ENCODE data around the gene APBA1.

APBA1 gene

GRCh38 chr9:69678843-69679538 is 6.8 kb upstream of the APBA1 start:
- TF ChIP-seq CTCF (IDR thresholded peaks at IDR 0.05; ENCODE audit: insufficient read depth, low read length, poor library complexity, severe bottlenecking) = no peak
- no peaks in the 10 kb centered on the region for H3K36me3 ChIP-seq (ENCODE audit: control insufficient read depth, insufficient read depth, low read length)
- DNase-seq (ENCODE audit: extremely low read depth, insufficient read length) = no peak
- H3K27me3 ChIP-seq (replicated peaks; ENCODE audit: control insufficient read depth, insufficient read depth, low read length) = no peaks in the 10 kb centered on the region; the same call in 1 of the 2 replicates
- H3K4me3 ChIP-seq (replicated peaks; ENCODE audit: low read depth, low read length) = no peak overlapping the region

GRCh38 chr9:69677931-69678330 is 5.8 kb upstream of the APBA1 start:
- no peak for TF ChIP-seq CTCF (IDR thresholded peaks at IDR 0.05; ENCODE audit: insufficient read depth, low read length, poor library complexity, severe bottlenecking)
- Histone ChIP-seq H3K36me3 (ENCODE audit: control insufficient read depth, insufficient read depth, low read length) (no peaks in the 10 kb centered on the region), H3K27me3 (replicated peaks; ENCODE audit: control insufficient read depth, insufficient read depth, low read length) (no peaks in the 10 kb centered on the region; the same call in 1 of the 2 replicates), H3K4me3 (replicated peaks; ENCODE audit: low read depth, low read length) (no peak overlapping the region)
- DNase-seq (ENCODE audit: extremely low read depth, insufficient read length) = no peak

GRCh38 chr9:69675563-69675962 is 3.4 kb upstream of the APBA1 start:
- H3K27me3 ChIP-seq (replicated peaks; ENCODE audit: control insufficient read depth, insufficient read depth, low read length) = no peaks in the 10 kb centered on the region; the same call in none of the 2 replicates
- no peaks in the 10 kb centered on the region for H3K36me3 ChIP-seq (ENCODE audit: control insufficient read depth, insufficient read depth, low read length)
- DNase-seq (ENCODE audit: extremely low read depth, insufficient read length) = no peak
- H3K4me3 ChIP-seq (replicated peaks; ENCODE audit: low read depth, low read length) = no peak overlapping the region
- no peak for TF ChIP-seq CTCF (IDR thresholded peaks at IDR 0.05; ENCODE audit: insufficient read depth, low read length, poor library complexity, severe bottlenecking)

GRCh38 chr9:69674716-69675438 is 2.7 kb upstream of the APBA1 start:
- no peak overlapping the region for H3K4me3 ChIP-seq (replicated peaks; ENCODE audit: low read depth, low read length)
- H3K27me3 ChIP-seq (replicated peaks; ENCODE audit: control insufficient read depth, insufficient read depth, low read length) = no peaks in the 10 kb centered on the region; the same call in none of the 2 replicates
- no peaks in the 10 kb centered on the region for H3K36me3 ChIP-seq (ENCODE audit: control insufficient read depth, insufficient read depth, low read length)
- DNase-seq (ENCODE audit: extremely low read depth, insufficient read length) = no peak
- no peak for TF ChIP-seq CTCF (IDR thresholded peaks at IDR 0.05; ENCODE audit: insufficient read depth, low read length, poor library complexity, severe bottlenecking)

GRCh38 chr9:69674112-69674685 is 2.0 kb upstream of the APBA1 start:
- TF ChIP-seq CTCF (IDR thresholded peaks at IDR 0.05; ENCODE audit: insufficient read depth, low read length, poor library complexity, severe bottlenecking) = no peak
- H3K4me3 ChIP-seq (replicated peaks; ENCODE audit: low read depth, low read length) = no peak overlapping the region
- H3K27me3 ChIP-seq (replicated peaks; ENCODE audit: control insufficient read depth, insufficient read depth, low read length) = no peaks in the 10 kb centered on the region; the same call in none of the 2 replicates
- H3K36me3 ChIP-seq (ENCODE audit: control insufficient read depth, insufficient read depth, low read length) = no peaks in the 10 kb centered on the region
- no peak for DNase-seq (ENCODE audit: extremely low read depth, insufficient read length)

All from GM06990 (cell line).